Measurements from ENCODE around the gene RPS6KA2. TPM values are rescaled to one million over a fixed set of nuclear protein-coding genes. Genes with fewer than 3 reads are reported as not detected.

RPS6KA2 gene
- total RNA-seq, 2 donors from 2014 or later: 78.6 to 131 TPM

GRCh38 chr6:166487148-166487547 lies 139.9 kb downstream of the RPS6KA2 start:
- H3K27ac ChIP-seq: no peak overlapping the region
- TF ChIP-seq CTCF (IDR thresholded peaks at IDR 0.05): no peak

GRCh38 chr6:166486536-166486880 lies 140.5 kb downstream of the RPS6KA2 start:
- no peaks in the 10 kb centered on the region for H3K9me3 ChIP-seq
- DNase-seq (ENCODE audit: low spot score): no peak
- no peaks in the 10 kb centered on the region for H3K27me3 ChIP-seq
- TF ChIP-seq CTCF (IDR thresholded peaks at IDR 0.05): no peak
- H3K4me3 ChIP-seq: no peak overlapping the region
- H3K27ac ChIP-seq: no peak overlapping the region
- H3K4me1 ChIP-seq: peaks cover 0 to 7% of the 10 kb centered on the region in 2 donors
- H3K36me3 ChIP-seq: peaks cover 15% of the 10 kb centered on the region

More at GRCh38 chr6:166487148-166487547, 139.9 kb downstream of the RPS6KA2 start:
- Histone ChIP-seq H3K9me3 (no peaks in the 10 kb centered on the region), H3K4me1 (peaks cover 0 to 7% of the 10 kb centered on the region in 2 donors), H3K4me3 (no peak overlapping the region), H3K36me3 (peaks cover 12% of the 10 kb centered on the region), H3K27me3 (no peaks in the 10 kb centered on the region)
- no peak for DNase-seq (ENCODE audit: low spot score)

GRCh38 chr6:166485651-166486535 lies 141.2 kb downstream of the RPS6KA2 start:
- Histone ChIP-seq H3K27me3 (no peaks in the 10 kb centered on the region), H3K36me3 (peaks cover 18% of the 10 kb centered on the region), H3K27ac (no peak overlapping the region), H3K9me3 (no peaks in the 10 kb centered on the region), H3K4me3 (no peak overlapping the region), H3K4me1 (peaks cover 0 to 7% of the 10 kb centered on the region in 2 donors)
- no peak for TF ChIP-seq CTCF (IDR thresholded peaks at IDR 0.05)
- no peak for DNase-seq (ENCODE audit: low spot score)

- TF ChIP-seq CTCF (IDR thresholded peaks at IDR 0.05): no peak
- H3K4me3 ChIP-seq: no peak overlapping the region
- peaks cover 0 to 7% of the 10 kb centered on the region in 2 donors for H3K4me1 ChIP-seq
- no peak overlapping the region for H3K27ac ChIP-seq
- no peaks in the 10 kb centered on the region for H3K27me3 ChIP-seq
- peaks cover 18% of the 10 kb centered on the region for H3K36me3 ChIP-seq
- no peak for DNase-seq (ENCODE audit: low spot score)
- no peaks in the 10 kb centered on the region for H3K9me3 ChIP-seq
Observed at GRCh38 chr6:166484863-166485262, 142.2 kb downstream of the RPS6KA2 start.

- no peak for DNase-seq (ENCODE audit: low spot score)
- Histone ChIP-seq H3K27me3 (no peaks in the 10 kb centered on the region), H3K36me3 (peaks cover 20% of the 10 kb centered on the region)
Observed at GRCh38 chr6:166483573-166484250, 143.3 kb downstream of the RPS6KA2 start.

More at GRCh38 chr6:166483573-166484250, 143.3 kb downstream of the RPS6KA2 start:
- Histone ChIP-seq H3K9me3 (no peaks in the 10 kb centered on the region), H3K27ac (no peak overlapping the region), H3K4me3 (no peak overlapping the region), H3K4me1 (peaks cover 0 to 6% of the 10 kb centered on the region in 2 donors)
- TF ChIP-seq CTCF (IDR thresholded peaks at IDR 0.05): no peak

Measured in right atrium auricular region (tissue), 2 donors.